ENCODE measurements around the gene LAPTM5. TPM values are rescaled to one million over a fixed set of nuclear protein-coding genes. Genes with fewer than 3 reads are reported as not detected.

LAPTM5 gene
- total and polyA plus RNA-seq, 2 of the 13 experiments (the other 11 are each of a cell fraction or from before 2014, with no cell fraction given): 0.41 to 0.86 TPM

DNA sequence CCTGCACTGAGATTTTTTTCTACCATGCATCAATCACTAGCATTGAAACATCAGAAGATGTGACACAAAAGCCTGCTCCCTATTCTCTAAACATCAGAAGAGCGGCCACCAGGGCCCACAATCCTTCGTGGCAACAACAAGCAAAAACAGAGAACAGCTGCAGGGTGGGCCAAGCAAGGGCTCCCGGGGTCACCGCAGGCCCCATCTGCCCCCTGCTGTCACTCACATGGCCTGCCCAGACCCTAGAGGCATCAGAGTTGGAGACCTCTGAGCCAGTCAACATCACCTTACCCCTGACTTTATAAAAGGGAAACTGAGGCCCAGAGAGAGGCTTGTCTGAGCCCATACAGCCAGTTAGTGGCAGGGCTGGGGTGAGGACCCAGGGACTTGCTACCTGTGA lies 1.8 kb downstream of the LAPTM5 start:
- peaks cover 8% of the 10 kb centered on the region; the same call in 1 of the 2 replicates for H3K4me1 ChIP-seq (ENCODE audit: insufficient read depth, low read length)
- no peaks in the 10 kb centered on the region for H3K9me3 ChIP-seq (ENCODE audit: low read length)
- in situ Hi-C loops (cut with HindIII; ENCODE audit: extremely low pct_ligation_motif_present, low pct_unique_long_range_greater_than_20kb): no loop called here
- intact Hi-C loops (cut with micrococcal nuclease; ENCODE audit: unreplicated experiment): no loop called here
- H3K4me2 ChIP-seq (ENCODE audit: low read depth, low read length): no peak overlapping the region
- no peak overlapping the region for H2AFZ ChIP-seq (ENCODE audit: low read length)
- no peak for DNase-seq (ENCODE audit: low spot score)
- no peak overlapping the region for H3K4me3 ChIP-seq (replicated peaks in 1 of 3; ENCODE audit: insufficient read depth in 1 of 3, low read depth in 2 of 3, low read length in 3 of 3)
- ATAC-seq: no peak
- BruUV-seq (replicated peaks): no TSS peak
- no peaks in the 10 kb centered on the region for H4K20me1 ChIP-seq (ENCODE audit: insufficient read depth, low read length)
- FAIRE-seq: no peak
- CTCF ChIA-PET (ENCODE audit: low intra/inter-chr PET ratio, low total read pairs): no interaction called here
- POLR2A ChIA-PET: interaction anchor here (1.4 kb wide), 1 partner anchor 37 kb away, joined by 4 read pairs; no protein-coding TSS in a partner anchor
- TF ChIP-seq PCBP2 (optimal IDR thresholded peaks at IDR 0.05; ENCODE audit: low read depth, low read length, poor library complexity, severe bottlenecking) (no peak), HDAC6 (IDR thresholded peaks at IDR 0.05; ENCODE audit: low read depth, low read length) (no peak), TP53 (CRISPR knock-in tag; conservative IDR thresholded peaks at IDR 0.05) (no peak), CC2D1A (CRISPR knock-in tag; IDR thresholded peaks at IDR 0.05) (no peak), PPARG (CRISPR knock-in tag; conservative IDR thresholded peaks at IDR 0.05) (no peak), MIER3 (CRISPR knock-in tag; IDR thresholded peaks at IDR 0.05; ENCODE audit: borderline replicate concordance) (no peak), GTF2F1 (IDR thresholded peaks at IDR 0.05; ENCODE audit: low read length) (no peak), NFE2L1 (CRISPR knock-in tag; IDR thresholded peaks at IDR 0.05; ENCODE audit: borderline replicate concordance) (no peak), ZNF350 (CRISPR knock-in tag; IDR thresholded peaks at IDR 0.05; ENCODE audit: borderline replicate concordance, low read depth) (no peak), AKAP8 (CRISPR knock-in tag; IDR thresholded peaks at IDR 0.05) (no peak), CCAR2 (optimal IDR thresholded peaks at IDR 0.05; ENCODE audit: low read depth, low read length) (no peak), U2AF1 (optimal IDR thresholded peaks at IDR 0.05; ENCODE audit: low read depth, low read length) (no peak), GATA4 (IDR thresholded peaks at IDR 0.05; ENCODE audit: borderline replicate concordance, low read depth) (no peak), FOXA3 (CRISPR knock-in tag; IDR thresholded peaks at IDR 0.05) (no peak), TEAD3 (CRISPR knock-in tag; optimal IDR thresholded peaks at IDR 0.05; ENCODE audit: borderline replicate concordance) (no peak)
- TF ChIP-seq, protein P1, sequence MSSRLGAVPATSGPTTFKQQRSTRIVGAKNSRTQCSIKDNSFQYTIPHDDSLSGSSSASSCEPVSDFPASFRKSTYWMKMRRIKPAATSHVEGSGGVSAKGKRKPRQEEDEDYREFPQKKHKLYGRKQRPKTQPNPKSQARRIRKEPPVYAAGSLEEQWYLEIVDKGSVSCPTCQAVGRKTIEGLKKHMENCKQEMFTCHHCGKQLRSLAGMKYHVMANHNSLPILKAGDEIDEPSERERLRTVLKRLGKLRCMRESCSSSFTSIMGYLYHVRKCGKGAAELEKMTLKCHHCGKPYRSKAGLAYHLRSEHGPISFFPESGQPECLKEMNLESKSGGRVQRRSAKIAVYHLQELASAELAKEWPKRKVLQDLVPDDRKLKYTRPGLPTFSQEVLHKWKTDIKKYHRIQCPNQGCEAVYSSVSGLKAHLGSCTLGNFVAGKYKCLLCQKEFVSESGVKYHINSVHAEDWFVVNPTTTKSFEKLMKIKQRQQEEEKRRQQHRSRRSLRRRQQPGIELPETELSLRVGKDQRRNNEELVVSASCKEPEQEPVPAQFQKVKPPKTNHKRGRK (CRISPR knock-in tag; IDR thresholded peaks at IDR 0.05): no peak
- TF ChIP-seq, protein P2, sequence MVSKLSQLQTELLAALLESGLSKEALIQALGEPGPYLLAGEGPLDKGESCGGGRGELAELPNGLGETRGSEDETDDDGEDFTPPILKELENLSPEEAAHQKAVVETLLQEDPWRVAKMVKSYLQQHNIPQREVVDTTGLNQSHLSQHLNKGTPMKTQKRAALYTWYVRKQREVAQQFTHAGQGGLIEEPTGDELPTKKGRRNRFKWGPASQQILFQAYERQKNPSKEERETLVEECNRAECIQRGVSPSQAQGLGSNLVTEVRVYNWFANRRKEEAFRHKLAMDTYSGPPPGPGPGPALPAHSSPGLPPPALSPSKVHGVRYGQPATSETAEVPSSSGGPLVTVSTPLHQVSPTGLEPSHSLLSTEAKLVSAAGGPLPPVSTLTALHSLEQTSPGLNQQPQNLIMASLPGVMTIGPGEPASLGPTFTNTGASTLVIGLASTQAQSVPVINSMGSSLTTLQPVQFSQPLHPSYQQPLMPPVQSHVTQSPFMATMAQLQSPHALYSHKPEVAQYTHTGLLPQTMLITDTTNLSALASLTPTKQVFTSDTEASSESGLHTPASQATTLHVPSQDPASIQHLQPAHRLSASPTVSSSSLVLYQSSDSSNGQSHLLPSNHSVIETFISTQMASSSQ (IDR thresholded peaks at IDR 0.05; ENCODE audit: low read depth): no peak
- TF ChIP-seq, protein P2 (CRISPR knock-in tag; IDR thresholded peaks at IDR 0.05; ENCODE audit: borderline replicate concordance): no peak
- WGBS (ENCODE audit: low lambda C conversion rate): 79% methylated on average over 4 of the region's 4 CpGs
- H3K27ac ChIP-seq (ENCODE audit: extremely low read length, insufficient read depth, low read length): no peak overlapping the region
- peaks cover 4 to 26% of the 10 kb centered on the region in 2 experiments; a peak in 3 of 5 replicates for H3K27me3 ChIP-seq (ENCODE audit: control insufficient read depth in 1 of 2, insufficient read depth in 2 of 2, low read length in 2 of 2)
- no peaks in the 10 kb centered on the region for H3K79me2 ChIP-seq (ENCODE audit: insufficient read depth, low read length)
- H3K9ac ChIP-seq (ENCODE audit: insufficient read depth, low read depth, low read length): no peak overlapping the region
- no peaks in the 10 kb centered on the region for H3K36me3 ChIP-seq (replicated peaks in 1 of 2; ENCODE audit: control insufficient read depth in 1 of 2, insufficient read depth in 2 of 2, low read length in 2 of 2)

All from HepG2 (cell line).